ENCODE measurements around the gene MARCHF9. TPM values are rescaled to one million over a fixed set of nuclear protein-coding genes. Genes with fewer than 3 reads are reported as not detected.
A peak's percentile ranks its signal among the peaks of the same experiment; 100 is the strongest.

The MARCHF9 gene
- total RNA-seq, 1 experiment from 2014 or later, result 42.4 TPM

DNA sequence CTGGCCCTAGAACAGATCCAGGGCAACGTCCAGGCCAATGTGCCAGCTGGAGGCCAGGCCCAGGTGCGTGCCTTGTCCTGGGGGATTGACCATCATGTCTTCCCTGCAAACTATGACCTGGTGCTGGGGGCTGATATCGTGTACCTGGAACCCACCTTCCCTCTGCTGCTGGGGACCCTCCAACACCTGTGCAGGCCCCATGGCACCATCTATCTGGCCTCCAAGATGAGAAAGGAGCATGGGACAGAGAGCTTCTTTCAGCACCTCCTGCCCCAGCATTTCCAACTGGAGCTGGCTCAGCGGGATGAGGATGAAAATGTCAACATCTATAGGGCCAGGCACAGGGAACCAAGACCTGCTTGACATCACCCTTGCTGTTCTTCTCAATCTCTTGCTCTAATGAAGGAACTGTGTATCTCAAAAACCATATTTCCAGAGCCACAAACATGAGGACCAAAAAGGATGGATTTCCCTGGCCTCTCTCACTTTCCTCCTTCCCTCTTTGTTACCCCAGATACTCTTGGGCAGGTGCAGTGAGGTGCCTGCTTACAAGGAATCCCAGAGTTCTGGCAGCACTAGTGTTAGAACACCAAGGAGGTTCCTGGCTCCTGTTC, 25.5 kb downstream of the MARCHF9 start:
- H3K9me3 Mint-ChIP-seq (ENCODE audit: low read depth, unreplicated experiment), result no peaks in the 10 kb centered on the region
- no peak for DNase-seq
- no peak overlapping the region for H3K4me3 Mint-ChIP-seq (ENCODE audit: low read depth, unreplicated experiment)
- H3K36me3 Mint-ChIP-seq (ENCODE audit: insufficient read depth, unreplicated experiment), result peaks cover 21% of the 10 kb centered on the region
- TF ChIP-seq, protein P1, sequence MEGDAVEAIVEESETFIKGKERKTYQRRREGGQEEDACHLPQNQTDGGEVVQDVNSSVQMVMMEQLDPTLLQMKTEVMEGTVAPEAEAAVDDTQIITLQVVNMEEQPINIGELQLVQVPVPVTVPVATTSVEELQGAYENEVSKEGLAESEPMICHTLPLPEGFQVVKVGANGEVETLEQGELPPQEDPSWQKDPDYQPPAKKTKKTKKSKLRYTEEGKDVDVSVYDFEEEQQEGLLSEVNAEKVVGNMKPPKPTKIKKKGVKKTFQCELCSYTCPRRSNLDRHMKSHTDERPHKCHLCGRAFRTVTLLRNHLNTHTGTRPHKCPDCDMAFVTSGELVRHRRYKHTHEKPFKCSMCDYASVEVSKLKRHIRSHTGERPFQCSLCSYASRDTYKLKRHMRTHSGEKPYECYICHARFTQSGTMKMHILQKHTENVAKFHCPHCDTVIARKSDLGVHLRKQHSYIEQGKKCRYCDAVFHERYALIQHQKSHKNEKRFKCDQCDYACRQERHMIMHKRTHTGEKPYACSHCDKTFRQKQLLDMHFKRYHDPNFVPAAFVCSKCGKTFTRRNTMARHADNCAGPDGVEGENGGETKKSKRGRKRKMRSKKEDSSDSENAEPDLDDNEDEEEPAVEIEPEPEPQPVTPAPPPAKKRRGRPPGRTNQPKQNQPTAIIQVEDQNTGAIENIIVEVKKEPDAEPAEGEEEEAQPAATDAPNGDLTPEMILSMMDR (IDR thresholded peaks at IDR 0.05; ENCODE audit: unreplicated experiment), result no peak
- no TSS peak for BruUV-seq (replicated peaks)
- no peak overlapping the region for H3K27ac Mint-ChIP-seq (ENCODE audit: unreplicated experiment)
- H3K4me1 Mint-ChIP-seq (ENCODE audit: low read depth, unreplicated experiment), result no peaks in the 10 kb centered on the region
- intact Hi-C loops (cut with micrococcal nuclease; ENCODE audit: unreplicated experiment), result no loop called here
- no peaks in the 10 kb centered on the region for H3K27me3 Mint-ChIP-seq (ENCODE audit: unreplicated experiment)
- CTCF ChIA-PET, result no interaction called here

DNA sequence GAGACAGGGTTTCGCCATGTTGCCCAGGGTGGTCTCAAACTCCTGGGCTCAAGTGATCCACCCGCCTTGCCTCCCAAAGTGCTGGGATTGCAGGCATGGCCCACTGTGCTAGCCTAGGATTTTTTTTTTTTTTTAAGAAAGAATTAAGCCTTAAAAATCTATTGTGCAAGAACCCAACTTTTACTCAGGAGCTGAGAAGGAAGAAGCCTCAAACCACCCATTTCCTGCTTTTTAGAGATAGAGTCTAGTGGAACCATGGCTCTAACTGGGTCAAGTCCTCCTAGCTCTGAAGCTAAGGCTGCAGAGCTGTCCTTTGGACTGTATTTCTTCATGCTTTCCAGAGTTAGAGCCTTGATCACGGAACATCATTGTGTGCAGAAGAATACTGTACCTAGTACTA, 26.3 kb downstream of the MARCHF9 start:
- DNase-seq, result no peak
- Mint-ChIP-seq H3K27me3 (ENCODE audit: unreplicated experiment) (no peaks in the 10 kb centered on the region), H3K36me3 (ENCODE audit: insufficient read depth, unreplicated experiment) (peaks cover 18% of the 10 kb centered on the region), H3K27ac (ENCODE audit: unreplicated experiment) (no peak overlapping the region), H3K4me1 (ENCODE audit: low read depth, unreplicated experiment) (no peaks in the 10 kb centered on the region), H3K4me3 (ENCODE audit: low read depth, unreplicated experiment) (no peak overlapping the region), H3K9me3 (ENCODE audit: low read depth, unreplicated experiment) (no peaks in the 10 kb centered on the region)
- intact Hi-C loops (cut with micrococcal nuclease; ENCODE audit: unreplicated experiment), result no loop called here
- TF ChIP-seq, protein P1 (IDR thresholded peaks at IDR 0.05; ENCODE audit: unreplicated experiment), result no peak
- CTCF ChIA-PET, result no interaction called here
- no TSS peak for BruUV-seq (replicated peaks)

DNA sequence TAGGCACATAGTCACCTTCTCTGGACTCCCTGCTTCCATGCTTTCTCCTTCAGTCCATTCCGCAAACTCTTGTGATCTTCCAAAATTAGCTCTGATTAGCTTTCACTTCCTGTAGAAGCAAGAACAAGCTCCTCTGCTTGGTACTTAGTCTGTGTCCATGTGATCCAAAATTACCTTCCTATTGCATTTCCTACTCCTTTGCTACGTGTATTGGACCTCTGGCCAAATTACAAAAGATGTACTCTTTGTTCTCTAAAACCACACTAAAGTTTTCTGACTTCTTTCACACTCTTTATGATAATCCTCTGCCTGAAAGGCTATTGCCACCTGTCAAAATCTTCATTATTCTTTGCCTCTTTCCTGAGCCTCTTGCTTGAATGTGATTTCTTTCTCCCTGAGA, 26.9 kb downstream of the MARCHF9 start:
- Mint-ChIP-seq H3K27ac (ENCODE audit: unreplicated experiment) (no peak overlapping the region), H3K4me3 (ENCODE audit: low read depth, unreplicated experiment) (no peak overlapping the region), H3K36me3 (ENCODE audit: insufficient read depth, unreplicated experiment) (peaks cover 18% of the 10 kb centered on the region), H3K4me1 (ENCODE audit: low read depth, unreplicated experiment) (no peaks in the 10 kb centered on the region), H3K9me3 (ENCODE audit: low read depth, unreplicated experiment) (no peaks in the 10 kb centered on the region), H3K27me3 (ENCODE audit: unreplicated experiment) (no peaks in the 10 kb centered on the region)
- no peak for DNase-seq
- intact Hi-C loops (cut with micrococcal nuclease; ENCODE audit: unreplicated experiment), result no loop called here
- no TSS peak for BruUV-seq (replicated peaks)
- TF ChIP-seq, protein P1 (IDR thresholded peaks at IDR 0.05; ENCODE audit: unreplicated experiment), result no peak
- CTCF ChIA-PET, result no interaction called here

DNA sequence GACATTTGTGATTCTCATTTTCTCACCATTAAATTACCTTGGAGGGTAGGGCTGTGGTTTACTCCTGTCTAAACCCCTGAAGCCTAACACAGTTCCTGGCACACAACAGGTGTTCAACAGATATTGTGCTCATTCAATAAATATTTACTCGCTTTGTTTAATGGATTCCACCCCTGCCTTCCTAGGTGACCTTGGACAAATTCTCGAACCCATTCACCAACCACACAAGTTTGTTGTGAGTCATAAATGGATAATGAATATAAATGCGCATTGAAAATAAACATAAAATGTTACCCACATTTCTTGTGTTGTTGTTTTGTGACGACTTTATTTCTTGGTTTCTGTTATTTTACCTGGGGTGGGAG, 27.3 kb downstream of the MARCHF9 start:
- Mint-ChIP-seq H3K27me3 (ENCODE audit: unreplicated experiment) (no peaks in the 10 kb centered on the region), H3K27ac (ENCODE audit: unreplicated experiment) (no peak overlapping the region), H3K9me3 (ENCODE audit: low read depth, unreplicated experiment) (no peaks in the 10 kb centered on the region), H3K36me3 (ENCODE audit: insufficient read depth, unreplicated experiment) (peaks cover 18% of the 10 kb centered on the region), H3K4me1 (ENCODE audit: low read depth, unreplicated experiment) (no peaks in the 10 kb centered on the region), H3K4me3 (ENCODE audit: low read depth, unreplicated experiment) (peak overlapping the region; percentile 100)
- DNase-seq, result no peak
- no TSS peak for BruUV-seq (replicated peaks)
- intact Hi-C loops (cut with micrococcal nuclease; ENCODE audit: unreplicated experiment), result no loop called here
- CTCF ChIA-PET, result interaction anchor here (1.1 to 1.2 kb wide), 2 partner anchors 10 to 64 kb away, joined by 3 read pairs; partner anchors contain the start of genes CTDSP2, EEF1AKMT3 and METTL1
- TF ChIP-seq, protein P1 (IDR thresholded peaks at IDR 0.05; ENCODE audit: unreplicated experiment), result no peak

All from Calu3 (cell line).